Measurements from ENCODE around the gene CCDC102B.

DNA sequence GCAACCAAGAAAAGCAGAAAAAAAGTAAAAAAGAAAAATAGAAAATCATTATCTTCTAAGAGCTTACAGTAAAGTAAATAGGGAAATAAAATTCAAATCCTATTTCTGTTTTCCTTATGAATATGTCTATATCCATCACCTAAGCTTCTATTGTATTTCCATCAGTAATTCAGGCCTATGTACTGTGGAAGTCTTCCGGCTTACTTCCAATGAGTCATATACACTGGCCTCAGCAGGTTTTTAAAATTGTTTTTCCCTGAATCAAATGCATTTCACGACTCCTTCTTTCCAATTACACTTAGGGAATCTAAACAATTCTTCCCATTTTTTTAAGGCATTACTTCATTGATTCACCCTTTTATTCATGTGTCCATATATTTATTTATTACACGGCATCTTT is 164.7 kb downstream of the CCDC102B start:
- TF ChIP-seq, protein P1, sequence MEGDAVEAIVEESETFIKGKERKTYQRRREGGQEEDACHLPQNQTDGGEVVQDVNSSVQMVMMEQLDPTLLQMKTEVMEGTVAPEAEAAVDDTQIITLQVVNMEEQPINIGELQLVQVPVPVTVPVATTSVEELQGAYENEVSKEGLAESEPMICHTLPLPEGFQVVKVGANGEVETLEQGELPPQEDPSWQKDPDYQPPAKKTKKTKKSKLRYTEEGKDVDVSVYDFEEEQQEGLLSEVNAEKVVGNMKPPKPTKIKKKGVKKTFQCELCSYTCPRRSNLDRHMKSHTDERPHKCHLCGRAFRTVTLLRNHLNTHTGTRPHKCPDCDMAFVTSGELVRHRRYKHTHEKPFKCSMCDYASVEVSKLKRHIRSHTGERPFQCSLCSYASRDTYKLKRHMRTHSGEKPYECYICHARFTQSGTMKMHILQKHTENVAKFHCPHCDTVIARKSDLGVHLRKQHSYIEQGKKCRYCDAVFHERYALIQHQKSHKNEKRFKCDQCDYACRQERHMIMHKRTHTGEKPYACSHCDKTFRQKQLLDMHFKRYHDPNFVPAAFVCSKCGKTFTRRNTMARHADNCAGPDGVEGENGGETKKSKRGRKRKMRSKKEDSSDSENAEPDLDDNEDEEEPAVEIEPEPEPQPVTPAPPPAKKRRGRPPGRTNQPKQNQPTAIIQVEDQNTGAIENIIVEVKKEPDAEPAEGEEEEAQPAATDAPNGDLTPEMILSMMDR (conservative IDR thresholded peaks at IDR 0.05; ENCODE audit: low read depth in 2 of 2) = no peak
- no peak for TF ChIP-seq EZH2 (IDR thresholded peaks at IDR 0.05; ENCODE audit: low read depth, unreplicated experiment)
- TF ChIP-seq CREB1 (CRISPR knock-in tag; IDR thresholded peaks at IDR 0.05; ENCODE audit: low read depth) = no peak
